Spleen (tissue), 11 donors: ENCODE data around the gene HESX1. TPM values are rescaled to one million over a fixed set of nuclear protein-coding genes. Genes with fewer than 3 reads are reported as not detected.

ENCODE experiments used
- DNase-seq: peaks from one replicate; pipeline ENCODE4 v3.0.0-alpha.2; 2020
- H3K27ac ChIP-seq, 8 donors: fragments of 200-600 bp; sonication (generic) in 7 of 8; 1 replicate in 4 of 8; 2 replicates in 4 of 8; pipeline versions ENCODE4 v1.5.0 to v1.8.0; 2016 to 2021; ENCODE audit warnings: inconsistent platforms in 4 of 8, mild to moderate bottlenecking in 4 of 8, moderate library complexity in 1 of 8
- H3K27me3 ChIP-seq, 7 donors: fragments of 200-600 bp; sonication (generic) in 6 of 7; replicated peaks in 1 of 7; 1 replicate in 4 of 7; 2 replicates in 3 of 7; pipeline versions ENCODE4 v1.5.0 to v1.8.0; 2016 to 2021; ENCODE audit warnings: inconsistent platforms in 3 of 7, mild to moderate bottlenecking in 1 of 7
- H3K36me3 ChIP-seq, 6 donors: fragments of 200-600 bp; sonication (generic) in 5 of 6; 1 replicate in 4 of 6; 2 replicates in 2 of 6; pipeline versions ENCODE4 v1.5.0 to v1.8.0; 2016 to 2021; ENCODE audit warnings: inconsistent platforms in 2 of 6
- H3K4me1 ChIP-seq, 6 donors: fragments of 200-600 bp; sonication (generic) in 5 of 6; 1 replicate in 3 of 6; 2 replicates in 3 of 6; pipeline versions ENCODE4 v1.5.0 to v1.8.0; 2016 to 2021; ENCODE audit warnings: inconsistent platforms in 3 of 6
- H3K4me3 ChIP-seq, 8 donors: fragments of 200-600 bp; sonication (generic) in 7 of 8; 1 replicate in 4 of 8; 2 replicates in 4 of 8; pipeline versions ENCODE4 v1.5.0 to v1.8.0; 2016 to 2021; ENCODE audit warnings: inconsistent platforms in 4 of 8, mild to moderate bottlenecking in 4 of 8, moderate library complexity in 2 of 8
- H3K9me3 ChIP-seq, 8 donors: fragments of 200-600 bp; sonication (generic) in 7 of 8; 1 replicate in 4 of 8; 2 replicates in 4 of 8; pipeline versions ENCODE4 v1.5.0 to v1.8.0; 2016 to 2021; ENCODE audit warnings: inconsistent platforms in 4 of 8
- POLR2A ChIP-seq, 3 donors: fragments of 450-650 bp; IDR thresholded peaks; one replicate each; pipeline ENCODE4 v1.5.1; 2017; ENCODE audit warnings: antibody characterized with exemption in 3 of 3, mild to moderate bottlenecking in 1 of 3
- POLR2AphosphoS5 ChIP-seq, 3 donors: sonication (generic); formaldehyde crosslinking; IDR thresholded peaks; one replicate each; pipeline ENCODE4 v1.5.1; 2017; ENCODE audit warnings: antibody characterized with exemption in 3 of 3
- WGBS, 5 donors: extraction: QIAGEN DNeasy Blood & Tissue Kit in 3 of 5; methylation state at CpG; one replicate each; pipeline versions ENCODE4 v1.1.5 to v1.1.7; 2013 to 2018; 5-methylcytosine and 5-hydroxymethylcytosine counted together
- intact Hi-C: fragments of 100-400 bp; cut with DNase I; formaldehyde crosslinking; loops from one replicate; pipeline ENCODE4 v1.15.0; 2023; ENCODE audit warnings: low total_unique reads
- polyA plus RNA-seq, 3 donors: library from polyadenylated mRNA; stranded (reverse); fragments of 200-250 nt; gene quantifications; one replicate each; pipeline ENCODE4 v1.2.1, GENCODE V29; 2013
- total RNA-seq, 7 donors: library from RNA; depleted of rRNA in 3 of 7; stranded (reverse); fragments of >200 nt in 3 of 7; fragmentation: NEBNext Ultra II Directional in 4 of 7; extraction: Animal tissue kit (Norgen Biotek cat#: 25700) in 4 of 7; gene quantifications; one replicate each; pipeline versions ENCODE4 v1.1.0 to v1.2.1, GENCODE V29; 2016 to 2021
- TF ChIP-seq, protein P1 (sequence below), 11 experiments: fragments of 200-600 bp in 7 of 11; fragments of 450-650 bp in 4 of 11; sonication (generic) in 4 of 11; IDR thresholded peaks in 8 of 11; conservative IDR thresholded peaks in 3 of 11; 1 replicate in 7 of 11; 2 replicates in 4 of 11; pipeline versions ENCODE4 v1.4.0 to v1.8.0; 2016 to 2021; ENCODE audit warnings: antibody characterized with exemption in 11 of 11, inconsistent platforms in 4 of 11, mild to moderate bottlenecking in 1 of 11
- donor health status: healthy with polysubstance abuse.
- donor health status: DM: no; HTN: no; CAD: no; lungs with moderate emphysema.
- donor health status: DM: no; HTN: no; CAD: no.
- donor health status: Bipolar disorder and iron deficiency.
- donor health status: healthy.
- donor health status: DM: no; HTN: no; CAD: no.
- donor health status: DM: yes; HTN: yes; CAD: no.

HESX1 gene
- total and polyA plus RNA-seq, 10 donors = 0.70 to 3.4 (median 1.8) TPM; not detected in 2

DNA sequence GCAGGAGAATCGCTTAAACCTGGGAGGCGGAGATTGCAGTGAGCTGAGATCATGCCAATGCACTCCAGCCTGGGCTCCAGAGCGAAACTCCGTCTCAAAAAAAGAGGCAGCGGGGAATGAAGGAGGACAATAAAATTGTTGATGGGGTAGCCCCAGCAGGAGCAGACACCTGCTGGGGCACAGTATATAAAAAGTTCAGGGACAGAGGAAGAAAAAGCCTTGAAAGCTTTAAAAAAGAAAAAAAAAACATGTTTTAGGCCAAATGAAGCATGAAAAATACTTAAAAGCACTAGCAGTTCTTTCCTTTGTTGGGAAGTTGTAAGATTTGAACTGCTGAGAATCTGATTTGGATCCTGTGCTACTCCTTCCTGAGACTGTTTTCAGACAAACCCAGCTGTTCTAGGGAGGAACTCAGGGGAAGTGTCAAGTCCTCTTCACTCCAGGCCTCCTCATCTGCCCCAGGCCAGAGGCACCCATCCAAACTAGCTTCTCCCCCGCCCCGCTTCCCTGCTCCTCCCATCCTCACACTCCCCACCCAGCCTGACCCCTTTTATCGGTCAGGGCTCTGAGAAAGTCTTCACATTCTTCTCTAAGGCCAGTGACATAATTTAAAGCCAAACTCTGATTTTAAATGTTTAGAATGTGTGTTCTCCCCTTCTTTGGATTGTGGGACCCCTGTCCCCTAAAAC lies 39.6 kb downstream of the HESX1 start:
- TF ChIP-seq POLR2AphosphoS5 (IDR thresholded peaks at IDR 0.05) = peak in 1 of 3 donors; percentile 51
- TF ChIP-seq, protein P1, sequence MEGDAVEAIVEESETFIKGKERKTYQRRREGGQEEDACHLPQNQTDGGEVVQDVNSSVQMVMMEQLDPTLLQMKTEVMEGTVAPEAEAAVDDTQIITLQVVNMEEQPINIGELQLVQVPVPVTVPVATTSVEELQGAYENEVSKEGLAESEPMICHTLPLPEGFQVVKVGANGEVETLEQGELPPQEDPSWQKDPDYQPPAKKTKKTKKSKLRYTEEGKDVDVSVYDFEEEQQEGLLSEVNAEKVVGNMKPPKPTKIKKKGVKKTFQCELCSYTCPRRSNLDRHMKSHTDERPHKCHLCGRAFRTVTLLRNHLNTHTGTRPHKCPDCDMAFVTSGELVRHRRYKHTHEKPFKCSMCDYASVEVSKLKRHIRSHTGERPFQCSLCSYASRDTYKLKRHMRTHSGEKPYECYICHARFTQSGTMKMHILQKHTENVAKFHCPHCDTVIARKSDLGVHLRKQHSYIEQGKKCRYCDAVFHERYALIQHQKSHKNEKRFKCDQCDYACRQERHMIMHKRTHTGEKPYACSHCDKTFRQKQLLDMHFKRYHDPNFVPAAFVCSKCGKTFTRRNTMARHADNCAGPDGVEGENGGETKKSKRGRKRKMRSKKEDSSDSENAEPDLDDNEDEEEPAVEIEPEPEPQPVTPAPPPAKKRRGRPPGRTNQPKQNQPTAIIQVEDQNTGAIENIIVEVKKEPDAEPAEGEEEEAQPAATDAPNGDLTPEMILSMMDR (IDR thresholded peaks at IDR 0.05 in 8 of 11, conservative IDR thresholded peaks at IDR 0.05 in 3 of 11) = no peak
- peaks cover 0 to 78% (median 17%) of the 10 kb centered on the region in 7 donors for H3K27me3 ChIP-seq
- H3K27ac ChIP-seq = peak overlapping the region in 5 of 8 donors; percentile 11 to 56 (median 34)
- H3K4me3 ChIP-seq = no peak overlapping the region
- intact Hi-C loops = no loop called here
- peaks cover 12 to 56% (median 38%) of the 10 kb centered on the region in 6 donors for H3K4me1 ChIP-seq
- H3K9me3 ChIP-seq = no peaks in the 10 kb centered on the region
- WGBS, 5 donors = 68 to 75% (median 73%) methylated on average over 8 of the region's 8 CpGs
- DNase-seq = no peak
- H3K36me3 ChIP-seq = no peaks in the 10 kb centered on the region

DNA sequence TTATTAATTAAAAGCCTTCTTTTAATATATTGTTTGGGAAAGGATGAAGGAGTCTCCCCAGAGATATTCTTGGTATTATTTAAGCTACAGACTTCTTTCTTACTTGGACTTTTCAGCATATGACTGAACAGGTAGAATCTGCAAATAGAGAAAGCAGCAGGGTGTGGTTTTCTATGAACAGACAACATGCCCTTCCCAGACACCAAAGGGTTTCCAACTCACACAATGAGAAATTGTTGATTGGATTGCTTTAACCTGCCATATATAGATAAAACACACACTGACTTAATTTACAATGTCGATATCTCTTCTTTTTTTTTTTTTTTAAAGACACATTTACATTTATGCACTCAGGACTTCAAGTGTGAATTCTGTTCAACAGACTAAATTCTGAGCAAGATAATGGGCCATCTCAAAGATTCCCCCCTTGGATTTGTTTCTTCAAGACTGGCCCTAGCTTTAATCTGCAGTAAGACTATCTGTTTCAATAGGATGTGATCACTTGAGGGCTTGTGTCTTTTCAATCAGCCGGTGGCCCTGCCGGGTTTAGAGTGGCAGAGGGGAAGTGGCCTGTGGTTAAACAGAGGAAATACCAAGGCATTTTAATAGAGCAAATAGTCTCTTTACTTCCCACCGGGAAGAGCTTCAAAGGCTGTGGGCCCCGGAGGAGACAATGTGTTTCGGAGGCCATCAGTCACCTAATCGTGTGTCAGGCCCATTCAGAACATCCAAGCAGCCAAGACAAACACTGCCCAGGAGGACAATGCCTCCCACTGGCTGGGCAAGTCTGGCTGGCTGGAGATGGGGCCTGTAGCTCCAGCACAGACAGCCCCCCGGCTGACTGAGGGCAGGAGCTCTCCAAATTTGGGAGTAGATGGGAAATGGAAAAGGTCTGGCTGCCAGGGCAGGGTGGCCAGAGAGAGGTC lies 40.7 kb downstream of the HESX1 start:
- intact Hi-C loops = no loop called here
- WGBS, 5 donors = 4 to 12% (median 8%) methylated on average over 7 to 8 of the region's 8 CpGs
- TF ChIP-seq POLR2A (IDR thresholded peaks at IDR 0.05) (no peak), POLR2AphosphoS5 (IDR thresholded peaks at IDR 0.05) (peak in 1 of 3 donors; percentile 24)
- TF ChIP-seq, protein P1 (IDR thresholded peaks at IDR 0.05 in 8 of 11, conservative IDR thresholded peaks at IDR 0.05 in 3 of 11) = no peak
- Histone ChIP-seq H3K36me3 (no peaks in the 10 kb centered on the region), H3K27ac (peak overlapping the region in 5 of 8 donors; percentile 11 to 53 (median 34)), H3K4me3 (no peak overlapping the region), H3K4me1 (peaks cover 5 to 45% (median 29%) of the 10 kb centered on the region in 6 donors), H3K9me3 (no peaks in the 10 kb centered on the region), H3K27me3 (peaks cover 0 to 77% (median 7%) of the 10 kb centered on the region in 7 donors)
- DNase-seq = no peak

DNA sequence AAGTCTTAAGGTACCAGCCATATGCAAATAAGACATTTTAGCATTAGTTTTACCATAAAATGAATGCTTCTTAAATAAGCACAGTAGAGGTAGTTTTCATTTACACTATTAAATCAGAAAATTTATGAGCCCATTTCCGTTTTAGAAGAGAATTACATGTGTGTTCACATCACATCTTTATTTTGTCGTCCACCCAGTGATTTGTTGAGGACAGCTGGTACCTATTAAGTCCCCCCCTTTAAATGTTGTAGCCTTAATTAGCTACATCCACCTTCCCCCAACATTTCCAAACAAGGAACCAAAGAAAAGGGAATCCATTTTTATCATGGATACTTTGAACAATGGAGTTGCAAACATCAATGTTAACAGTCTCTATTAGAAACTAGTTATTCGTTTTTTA lies 41.5 kb downstream of the HESX1 start:
- DNase-seq = no peak
- peaks cover 0 to 69% (median 4%) of the 10 kb centered on the region in 7 donors for H3K27me3 ChIP-seq
- H3K4me3 ChIP-seq = no peak overlapping the region
- no peaks in the 10 kb centered on the region for H3K9me3 ChIP-seq
- H3K4me1 ChIP-seq = peaks cover 4 to 40% (median 26%) of the 10 kb centered on the region in 6 donors
- TF ChIP-seq POLR2AphosphoS5 (IDR thresholded peaks at IDR 0.05) (no peak), POLR2A (IDR thresholded peaks at IDR 0.05) (no peak)
- intact Hi-C loops = no loop called here
- no peak overlapping the region for H3K27ac ChIP-seq
- H3K36me3 ChIP-seq = no peaks in the 10 kb centered on the region
- WGBS, 5 donors = 41 to 64% (median 49%) methylated on average over 3 of the region's 3 CpGs

DNA sequence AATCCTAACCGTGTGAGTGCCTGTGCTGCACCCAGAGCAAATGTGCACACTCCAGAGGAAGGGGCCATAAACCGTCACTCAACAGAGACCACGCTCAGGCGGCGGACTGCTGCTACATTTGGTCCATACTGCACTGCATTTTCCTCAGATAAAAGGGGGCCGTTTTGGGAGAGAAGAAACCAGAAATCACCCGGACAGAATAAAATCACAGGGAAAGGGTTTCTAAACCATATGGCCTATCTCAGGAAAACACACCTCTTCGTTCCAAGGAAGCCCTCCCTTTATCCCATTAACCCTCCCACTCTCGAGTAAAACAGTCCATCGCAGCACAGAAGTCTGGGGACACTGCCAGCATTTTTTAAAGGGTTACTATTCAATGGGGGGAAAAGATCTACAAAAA lies 42.2 kb downstream of the HESX1 start:
- Histone ChIP-seq H3K4me1 (peaks cover 4 to 33% (median 23%) of the 10 kb centered on the region in 6 donors), H3K27ac (no peak overlapping the region), H3K36me3 (no peaks in the 10 kb centered on the region), H3K27me3 (peaks cover 0 to 65% (median 4%) of the 10 kb centered on the region in 7 donors), H3K9me3 (no peaks in the 10 kb centered on the region), H3K4me3 (no peak overlapping the region)
- intact Hi-C loops = no loop called here
- DNase-seq = no peak
- TF ChIP-seq, protein P1 (IDR thresholded peaks at IDR 0.05 in 8 of 11, conservative IDR thresholded peaks at IDR 0.05 in 3 of 11) = no peak
- TF ChIP-seq POLR2AphosphoS5 (IDR thresholded peaks at IDR 0.05) = no peak
- no peak for TF ChIP-seq POLR2A (IDR thresholded peaks at IDR 0.05)
- WGBS, 5 donors = 41 to 57% (median 44%) methylated on average over 10 of the region's 10 CpGs
